ENCODE results near the gene LASP1. TPM values are rescaled to one million over a fixed set of nuclear protein-coding genes. Genes with fewer than 3 reads are reported as not detected.
A peak's percentile ranks its signal among the peaks of the same experiment; 100 is the strongest.

The LASP1 gene
- total and polyA plus RNA-seq, 2 of the 8 experiments (the other 6 are each of a cell fraction or from before 2014, with no cell fraction given), result 114 to 180 TPM

- Histone ChIP-seq H3K14ac (ENCODE audit: insufficient read length) (no peak overlapping the region), H3K4ac (replicated peaks; ENCODE audit: insufficient read length, low read depth, low read length) (no peak overlapping the region), H4K20me1 (replicated peaks in 1 of 2; ENCODE audit: control insufficient read depth in 1 of 2, insufficient read depth in 2 of 2, low read length in 2 of 2) (peaks cover 3 to 6% of the 10 kb centered on the region in 2 experiments), H3K9ac (replicated peaks in 1 of 4; ENCODE audit: extremely low read depth in 1 of 4, low read depth in 3 of 4, low read length in 3 of 4) (no peak overlapping the region), H2AK5ac (ENCODE audit: low read depth, low read length) (no peak overlapping the region), H3K27ac (ENCODE audit: low read depth, low read length) (no peak overlapping the region), H3K79me2 (ENCODE audit: control insufficient read depth in 1 of 2, insufficient read depth in 2 of 2, low read length in 2 of 2) (no peaks in the 10 kb centered on the region), H3K9me3 (ENCODE audit: insufficient read depth in 2 of 2, low read depth in 1 of 2, low read length in 1 of 2) (no peaks in the 10 kb centered on the region), H3K4me2 (ENCODE audit: insufficient read depth in 1 of 2, low read depth in 2 of 2, low read length in 2 of 2) (no peak overlapping the region), H3K27me3 (replicated peaks in 1 of 4; ENCODE audit: control insufficient read depth in 3 of 4, extremely low read depth in 1 of 4, insufficient read depth in 3 of 4, low read length in 3 of 4) (no peaks in the 10 kb centered on the region), H3K23ac (ENCODE audit: insufficient read length) (no peak overlapping the region), H4K5ac (ENCODE audit: insufficient read length, low read depth, low read length) (no peak overlapping the region), H2BK15ac (ENCODE audit: low read length) (no peak overlapping the region), H3K56ac (replicated peaks; ENCODE audit: insufficient read length, low read depth, low read length) (no peak overlapping the region), H4K91ac (replicated peaks; ENCODE audit: insufficient read length, low read length) (no peak overlapping the region), H3K23me2 (ENCODE audit: low read depth, low read length) (no peaks in the 10 kb centered on the region), H2BK120ac (replicated peaks; ENCODE audit: low read depth, low read length) (no peak overlapping the region), H2BK20ac (ENCODE audit: low read length) (no peak overlapping the region), H2BK5ac (ENCODE audit: low read depth, low read length) (no peak overlapping the region), H3K79me1 (ENCODE audit: low read depth, low read length) (no peaks in the 10 kb centered on the region), H3K18ac (ENCODE audit: extremely low read depth, low read length) (no peak overlapping the region), H3K4me1 (replicated peaks in 1 of 4; ENCODE audit: control insufficient read depth in 3 of 4, insufficient read depth in 4 of 4, low read length in 3 of 4) (peaks cover 0 to 8% (median 6%) of the 10 kb centered on the region in 4 experiments; a peak in 6 of 7 replicates), H2AFZ (ENCODE audit: low read length) (no peak overlapping the region), H4K8ac (ENCODE audit: extremely low read depth, insufficient read depth, low read length) (no peak overlapping the region), H3K4me3 (ENCODE audit: extremely low read depth in 1 of 4, insufficient read depth in 2 of 4, low read depth in 3 of 4, low read length in 4 of 4) (no peak overlapping the region), H2BK12ac (ENCODE audit: low read depth, low read length) (no peak overlapping the region), H3K36me3 (ENCODE audit: control insufficient read depth in 2 of 4, insufficient read depth in 4 of 4, low read length in 3 of 4) (peaks cover 6 to 35% (median 26%) of the 10 kb centered on the region in 4 experiments; a peak in 7 of 8 replicates)
- ChIA-PET CTCF (ENCODE audit: partially characterized antibody) (interaction anchor here (1.0 to 2.3 kb wide), 11 partner anchors 10 to 235 kb away, joined by 3 to 10 read pairs (median 4); partner anchors contain the start of genes LASP1 and RPL23), POLR2A (ENCODE audit: partially characterized antibody) (interaction anchor here (7.9 to 14.4 kb wide), 3 partner anchors 10 to 68 kb away, joined by 50 to 98 read pairs (median 51); partner anchors contain the start of genes LASP1 and RPL23)
- TF ChIP-seq TBP (IDR thresholded peaks at IDR 0.05; ENCODE audit: low read depth, low read length), result no peak
- TF ChIP-seq GABPA (IDR thresholded peaks at IDR 0.05; ENCODE audit: borderline replicate concordance, insufficient read depth, low read length), result no peak
- TF ChIP-seq SP4 (IDR thresholded peaks at IDR 0.05; ENCODE audit: low read length), result no peak
- no peak for TF ChIP-seq KDM5A (IDR thresholded peaks at IDR 0.05; ENCODE audit: low read length)
- TF ChIP-seq ASH2L (IDR thresholded peaks at IDR 0.05; ENCODE audit: low read length), result no peak
- TF ChIP-seq USF2 (IDR thresholded peaks at IDR 0.05; ENCODE audit: low read length), result no peak
- TF ChIP-seq SUZ12 (IDR thresholded peaks at IDR 0.05; ENCODE audit: low read length), result no peak
- no peak for TF ChIP-seq TCF12 (IDR thresholded peaks at IDR 0.05; ENCODE audit: low read depth, low read length)
- no peak for TF ChIP-seq TEAD4 (IDR thresholded peaks at IDR 0.05; ENCODE audit: low read depth, low read length)
- FAIRE-seq, result no peak
- WGBS, 2 experiments (ENCODE audit: extremely low coverage in 1 of 2, insufficient coverage in 1 of 2, insufficient read length in 1 of 2, insufficient replicate concordance in 2 of 2, low coverage in 1 of 2, low lambda C conversion rate in 2 of 2, missing lambda C conversion rate in 1 of 2), result 100% methylated on average over 5 of the region's 5 CpGs; no CpG with 5 or more reads in 1 of the 2 experiments
- DNase-seq (ENCODE audit: low read depth in 1 of 2, low spot score in 2 of 2), result peak in 1 of 2 experiments; percentile 34
Observed at GRCh38 chr17:38918916-38919315, 49.1 kb downstream of the LASP1 start.

All from H1 (cell line).